A673 (cell line): ENCODE data around the gene APOC4. TPM values are rescaled to one million over a fixed set of nuclear protein-coding genes. Genes with fewer than 3 reads are reported as not detected.

Experiments
- BruUV-seq: library from RNA; stranded (reverse); fragments of 400-500 nt; replicated peaks from 2 replicates; lab custom pipeline; 2021; lab: Mats Ljungman, UMichigan
- CTCF ChIA-PET: fragments of 300-600 bp; sonication (Branson Sonifier 250); formaldehyde crosslinking; loops from one replicate; lab custom pipeline; 2022; ENCODE audit warnings: antibody characterized with exemption; lab: Charles Lee
- POLR2A ChIA-PET: fragments of 300-600 bp; sonication (Branson Sonifier 250); formaldehyde crosslinking; loops from one replicate; lab custom pipeline; 2022; ENCODE audit warnings: antibody characterized with exemption; ENCODE audit not compliant: low non-redundant PET; lab: Charles Lee
- DNase-seq: peaks from one replicate; pipeline ENCODE4 v3.0.0-alpha.2; 2015; ENCODE audit warnings: low spot score
- H3K27ac ChIP-seq: fragments of 200-600 bp; sonication (generic); 2 replicates; pipeline ENCODE4 v1.5.1; 2016; ENCODE audit warnings: mixed run types, low read depth, mild to moderate bottlenecking, mixed read lengths, antibody characterized with exemption, low read length; ENCODE audit not compliant: poor library complexity, severe bottlenecking
- H3K27me3 ChIP-seq: fragments of 200-600 bp; sonication (generic); replicated peaks from 2 replicates; pipeline ENCODE4 v1.6.1; 2017; ENCODE audit warnings: mixed run types, low read depth, mild to moderate bottlenecking, mixed read lengths, antibody characterized with exemption, low read length; ENCODE audit not compliant: insufficient read depth, poor library complexity
- H3K36me3 ChIP-seq: fragments of 200-600 bp; sonication (generic); 2 replicates; pipeline ENCODE4 v1.6.1; 2016; ENCODE audit warnings: mixed run types, mild to moderate bottlenecking, mixed read lengths, antibody characterized with exemption, low read length; ENCODE audit not compliant: insufficient read depth, poor library complexity, severe bottlenecking
- H3K4me1 ChIP-seq: fragments of 200-600 bp; sonication (generic); 2 replicates; pipeline ENCODE4 v1.6.1; 2017; ENCODE audit warnings: mixed run types, mild to moderate bottlenecking, mixed read lengths, antibody characterized with exemption, low read length; ENCODE audit not compliant: insufficient read depth, poor library complexity, severe bottlenecking
- H3K4me3 ChIP-seq: fragments of 200-600 bp; sonication (generic); 2 replicates; pipeline ENCODE4 v1.5.1; 2016; ENCODE audit warnings: low read depth, mixed run types, mild to moderate bottlenecking, mixed read lengths, low read length; ENCODE audit not compliant: poor library complexity, severe bottlenecking
- H3K9me3 ChIP-seq: fragments of 200-600 bp; sonication (generic); 2 replicates; pipeline ENCODE4 v1.6.1; 2016; ENCODE audit warnings: mixed run types, low read depth, mild to moderate bottlenecking, mixed read lengths, antibody characterized with exemption, low read length; ENCODE audit not compliant: poor library complexity, severe bottlenecking
- EZH2 ChIP-seq: fragments of 200-600 bp; sonication (generic); IDR thresholded peaks from 2 replicates; pipeline ENCODE4 v1.6.1; 2017; ENCODE audit warnings: borderline replicate concordance, low read depth, mild to moderate bottlenecking, mixed read lengths, antibody characterized with exemption, low read length; ENCODE audit not compliant: poor library complexity, severe bottlenecking
- intact Hi-C: fragments of 100-400 bp; cut with micrococcal nuclease; formaldehyde crosslinking; loops from one replicate; pipeline ENCODE4 v1.10.0; 2022; ENCODE audit not compliant: unreplicated experiment
- total RNA-seq: library from RNA; stranded (reverse); gene quantifications from 2 replicates; pipeline ENCODE4 v1.2.3, GENCODE V29; 2021
- TF ChIP-seq, protein P1 (sequence below): fragments of 300-800, 200-600 bp; sonication (generic); conservative IDR thresholded peaks from 2 replicates; pipeline ENCODE4 v1.5.1; 2017; ENCODE audit warnings: low read depth, mild to moderate bottlenecking, antibody characterized with exemption, low read length, moderate library complexity, mixed read lengths

Gene APOC4
- total RNA-seq, 1 experiment from 2014 or later, result not detected

DNA sequence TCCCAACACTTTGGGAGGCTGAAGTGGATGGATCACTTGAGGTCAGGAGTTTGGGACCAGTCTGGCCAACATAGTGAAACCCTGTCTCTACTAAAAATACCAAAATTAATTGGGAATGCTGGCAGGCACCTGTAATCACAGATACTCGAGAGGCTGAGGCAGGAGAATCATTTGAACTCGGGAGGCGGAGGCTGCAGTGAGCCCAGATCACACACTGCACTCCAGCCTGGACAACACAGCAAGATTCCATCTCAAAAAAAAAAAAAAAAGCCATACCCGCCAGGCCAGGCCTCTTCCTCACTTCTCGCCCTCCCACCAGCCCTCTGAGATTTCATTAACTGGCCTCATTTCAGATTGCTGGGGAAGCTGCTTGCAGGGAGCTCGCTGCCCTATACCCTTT is 51.5 kb downstream of the APOC4 start:
- POLR2A ChIA-PET, result no interaction called here
- H3K36me3 ChIP-seq, result peaks cover 13% of the 10 kb centered on the region
- intact Hi-C loops, result no loop called here
- DNase-seq, result no peak
- H3K27ac ChIP-seq, result no peak overlapping the region
- H3K4me3 ChIP-seq, result no peak overlapping the region
- no peaks in the 10 kb centered on the region for H3K4me1 ChIP-seq
- no peaks in the 10 kb centered on the region for H3K27me3 ChIP-seq
- no peaks in the 10 kb centered on the region for H3K9me3 ChIP-seq
- no TSS peak for BruUV-seq
- TF ChIP-seq EZH2, result no peak
- TF ChIP-seq, protein P1, sequence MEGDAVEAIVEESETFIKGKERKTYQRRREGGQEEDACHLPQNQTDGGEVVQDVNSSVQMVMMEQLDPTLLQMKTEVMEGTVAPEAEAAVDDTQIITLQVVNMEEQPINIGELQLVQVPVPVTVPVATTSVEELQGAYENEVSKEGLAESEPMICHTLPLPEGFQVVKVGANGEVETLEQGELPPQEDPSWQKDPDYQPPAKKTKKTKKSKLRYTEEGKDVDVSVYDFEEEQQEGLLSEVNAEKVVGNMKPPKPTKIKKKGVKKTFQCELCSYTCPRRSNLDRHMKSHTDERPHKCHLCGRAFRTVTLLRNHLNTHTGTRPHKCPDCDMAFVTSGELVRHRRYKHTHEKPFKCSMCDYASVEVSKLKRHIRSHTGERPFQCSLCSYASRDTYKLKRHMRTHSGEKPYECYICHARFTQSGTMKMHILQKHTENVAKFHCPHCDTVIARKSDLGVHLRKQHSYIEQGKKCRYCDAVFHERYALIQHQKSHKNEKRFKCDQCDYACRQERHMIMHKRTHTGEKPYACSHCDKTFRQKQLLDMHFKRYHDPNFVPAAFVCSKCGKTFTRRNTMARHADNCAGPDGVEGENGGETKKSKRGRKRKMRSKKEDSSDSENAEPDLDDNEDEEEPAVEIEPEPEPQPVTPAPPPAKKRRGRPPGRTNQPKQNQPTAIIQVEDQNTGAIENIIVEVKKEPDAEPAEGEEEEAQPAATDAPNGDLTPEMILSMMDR, result no peak
- CTCF ChIA-PET, result no interaction called here

GRCh38 chr19:44993926-44994537 is 52.0 kb downstream of the APOC4 start:
- TF ChIP-seq, protein P1, result no peak
- no peak for TF ChIP-seq EZH2
- intact Hi-C loops, result no loop called here
- Histone ChIP-seq H3K36me3 (peaks cover 13% of the 10 kb centered on the region), H3K27ac (no peak overlapping the region), H3K27me3 (no peaks in the 10 kb centered on the region), H3K9me3 (no peaks in the 10 kb centered on the region), H3K4me3 (no peak overlapping the region), H3K4me1 (no peaks in the 10 kb centered on the region)
- CTCF ChIA-PET, result no interaction called here
- POLR2A ChIA-PET, result no interaction called here
- no peak for DNase-seq
- BruUV-seq, result no TSS peak

Other genes starting within 250 kb of the APOC4 start
- gene CEACAM16, start 243.1 kb upstream of the APOC4 start, total RNA-seq, result not detected in 2 replicates
- 6.6 and 9.9 TPM in 2 replicates for gene BCL3, start 193.5 kb upstream of the APOC4 start, total RNA-seq
- not detected in 2 replicates for gene CBLC, start 164.3 kb upstream of the APOC4 start, total RNA-seq
- 3.4 and 6.6 TPM in 2 replicates for gene BCAM, start 133.1 kb upstream of the APOC4 start, total RNA-seq
- gene NECTIN2, start 95.9 kb upstream of the APOC4 start, total RNA-seq, result 76.7 and 83.6 TPM in 2 replicates
- gene TOMM40, start 51.0 kb upstream of the APOC4 start, total RNA-seq, result 205 and 234 TPM in 2 replicates
- gene APOE, start 36.4 kb upstream of the APOC4 start, total RNA-seq, result 9.4 and 10.4 TPM in 2 replicates
- 2.3 and 5.5 TPM in 2 replicates for gene APOC1, start 27.6 kb upstream of the APOC4 start, total RNA-seq
- not detected in 2 replicates for gene APOC2, start 3.8 kb downstream of the APOC4 start, total RNA-seq
- 135 and 138 TPM in 2 replicates for gene CLPTM1, start 13.1 kb downstream of the APOC4 start, total RNA-seq
- 11.9 and 13.1 TPM in 2 replicates for gene RELB, start 59.2 kb downstream of the APOC4 start, total RNA-seq
- 104 and 109 TPM in 2 replicates for gene CLASRP, start 96.8 kb downstream of the APOC4 start, total RNA-seq
- gene ZNF296, start 134.2 kb downstream of the APOC4 start, total RNA-seq, result 2.9 and 3.0 TPM in 2 replicates
- gene GEMIN7, start 137.0 kb downstream of the APOC4 start, total RNA-seq, result 34.0 and 34.5 TPM in 2 replicates
- 33.6 and 34.0 TPM in 2 replicates for gene PPP1R37, start 150.9 kb downstream of the APOC4 start, total RNA-seq
- gene NKPD1, start 218.7 kb downstream of the APOC4 start, total RNA-seq, result 0.30 and 0.37 TPM in 2 replicates
- gene TRAPPC6A, start 236.0 kb downstream of the APOC4 start, total RNA-seq, result 5.8 and 8.8 TPM in 2 replicates
- 8.7 and 9.1 TPM in 2 replicates for gene BLOC1S3, start 236.5 kb downstream of the APOC4 start, total RNA-seq